Thoracic aorta (tissue), 2 donors: ENCODE measurements around the gene SRP68. TPM values are rescaled to one million over a fixed set of nuclear protein-coding genes. Genes with fewer than 3 reads are reported as not detected.

Experiments used
- ATAC-seq: fragments of 150-250 bp; one replicate; pipeline ENCODE4 v1.8.0; 2017; ENCODE audit warnings: low read depth; ENCODE audit not compliant: insufficient number of reproducible peaks, low FRiP score
- DNase-seq: peaks from one replicate; pipeline ENCODE4 v3.0.0-alpha.2; 2020; ENCODE audit warnings: low spot score
- H3K27ac ChIP-seq, 2 donors: fragments of 200-600 bp; sonication (generic); 1 replicate in 1 of 2; 2 replicates in 1 of 2; pipeline ENCODE4 v1.5.1; 2016; ENCODE audit warnings: mild to moderate bottlenecking in 2 of 2, moderate library complexity in 2 of 2
- H3K27me3 ChIP-seq: fragments of 200-600 bp; sonication (generic); replicated peaks from 2 replicates; pipeline ENCODE4 v1.6.0; 2016; ENCODE audit warnings: mild to moderate bottlenecking; ENCODE audit not compliant: insufficient read depth
- H3K36me3 ChIP-seq: fragments of 200-600 bp; sonication (generic); one replicate; pipeline ENCODE4 v1.5.1; 2016
- H3K4me1 ChIP-seq, 2 donors: fragments of 200-600 bp; sonication (generic); 1 replicate in 1 of 2; 2 replicates in 1 of 2; pipeline versions ENCODE4 v1.5.1 to v1.6.0; 2016; ENCODE audit warnings: low read depth in 2 of 2, mild to moderate bottlenecking in 1 of 2; ENCODE audit not compliant: control insufficient read depth in 1 of 2
- H3K4me3 ChIP-seq: fragments of 200-600 bp; sonication (generic); 2 replicates; pipeline ENCODE4 v1.5.1; 2016; ENCODE audit warnings: mild to moderate bottlenecking
- H3K9me3 ChIP-seq: fragments of 200-600 bp; sonication (generic); 2 replicates; pipeline ENCODE4 v1.5.1; 2016
- CTCF ChIP-seq: fragments of 200-600 bp; sonication (generic); IDR thresholded peaks from one replicate; pipeline ENCODE4 v1.5.1; 2019; ENCODE audit warnings: antibody characterized with exemption
- total RNA-seq, 2 donors: library from RNA; depleted of rRNA; stranded (reverse); fragments of >200 nt; gene quantifications; one replicate each; pipeline versions ENCODE4 v1.1.0 to v1.2.3, GENCODE V29; 2016

SRP68 gene
- total RNA-seq, 2 donors from 2014 or later = 19.1 to 39.9 TPM

- H3K9me3 ChIP-seq = no peaks in the 10 kb centered on the region
- peaks cover 13% of the 10 kb centered on the region for H3K27me3 ChIP-seq
- peak overlapping the region in 1 of 2 donors; percentile 34 for H3K27ac ChIP-seq
- H3K4me1 ChIP-seq = peaks cover 15 to 50% of the 10 kb centered on the region in 2 donors
- H3K4me3 ChIP-seq = peak overlapping the region; percentile 42
- no peak for DNase-seq
- no peak for ATAC-seq
- no peak for TF ChIP-seq CTCF
- no peaks in the 10 kb centered on the region for H3K36me3 ChIP-seq
These were observed 3.2 kb upstream of the SRP68 start for GRCh38 chr17:76075364-76076145.

- Histone ChIP-seq H3K4me3 (peak within 1 kb of the TSS; percentile 42), H3K4me1 (peaks cover 19 to 54% of the 10 kb centered on the region in 2 donors), H3K27me3 (peaks cover 13% of the 10 kb centered on the region), H3K36me3 (no peaks in the 10 kb centered on the region), H3K27ac (peak within 1 kb of the TSS in 1 of 2 donors; percentile 34), H3K9me3 (no peaks in the 10 kb centered on the region)
- TF ChIP-seq CTCF = no peak
- DNase-seq = no peak
- ATAC-seq = no peak
These were observed 2.4 kb upstream of the SRP68 start, which contains the start of gene GALR2 for GRCh38 chr17:76074390-76075363. Gene GALR2 (plus strand): TSS chr17:76074781. CDS start chr17:76074884, 103 bp downstream.

- Histone ChIP-seq H3K9me3 (no peaks in the 10 kb centered on the region), H3K4me1 (peaks cover 19 to 47% of the 10 kb centered on the region in 2 donors), H3K27ac (peak overlapping the region; percentile 26 to 44), H3K27me3 (peaks cover 13% of the 10 kb centered on the region), H3K4me3 (peak overlapping the region; percentile 83), H3K36me3 (peaks cover 18% of the 10 kb centered on the region)
- no peak for TF ChIP-seq CTCF
- DNase-seq = no peak
- no peak for ATAC-seq
These were observed 678 bp downstream of the SRP68 start for GRCh38 chr17:76071531-76072147.

- no peak overlapping the region for H3K27ac ChIP-seq
- peaks cover 65% of the 10 kb centered on the region for H3K36me3 ChIP-seq
- no peak for TF ChIP-seq CTCF
- peaks cover 5 to 7% of the 10 kb centered on the region in 2 donors for H3K4me1 ChIP-seq
- ATAC-seq = no peak
- H3K27me3 ChIP-seq = no peaks in the 10 kb centered on the region
- no peak for DNase-seq
- H3K9me3 ChIP-seq = no peaks in the 10 kb centered on the region
- H3K4me3 ChIP-seq = no peak overlapping the region
These were observed 6.5 kb downstream of the SRP68 start for GRCh38 chr17:76065775-76066174.
